A549 (cell line): Measurements from ENCODE around the gene JARID2.

Experiments
- CTCF ChIP-seq: fragments of >200 bp; sonication (Bioruptor Twin); formaldehyde crosslinking; IDR thresholded peaks from 3 replicates; pipeline ENCODE4 v1.5.1; 2016
- ESRRA ChIP-seq: fragments of 150-350 bp; IDR thresholded peaks from 2 replicates; pipeline ENCODE4 v1.6.1; 2014; ENCODE audit warnings: mild to moderate bottlenecking, low read length, borderline replicate concordance
- KDM1A ChIP-seq: fragments of 200-600 bp; sonication (generic); IDR thresholded peaks from 2 replicates; pipeline ENCODE4 v1.6.1; 2016; ENCODE audit warnings: low read depth, mild to moderate bottlenecking
- MYC ChIP-seq: IDR thresholded peaks from 2 replicates; pipeline ENCODE4 v1.6.1; 2012; ENCODE audit warnings: mild to moderate bottlenecking, inconsistent platforms, low read length, improper control_type of control experiment, borderline replicate concordance
- POLR2A ChIP-seq: IDR thresholded peaks from 2 replicates; pipeline ENCODE4 v1.6.1; 2012; ENCODE audit warnings: mild to moderate bottlenecking, low read length

DNA sequence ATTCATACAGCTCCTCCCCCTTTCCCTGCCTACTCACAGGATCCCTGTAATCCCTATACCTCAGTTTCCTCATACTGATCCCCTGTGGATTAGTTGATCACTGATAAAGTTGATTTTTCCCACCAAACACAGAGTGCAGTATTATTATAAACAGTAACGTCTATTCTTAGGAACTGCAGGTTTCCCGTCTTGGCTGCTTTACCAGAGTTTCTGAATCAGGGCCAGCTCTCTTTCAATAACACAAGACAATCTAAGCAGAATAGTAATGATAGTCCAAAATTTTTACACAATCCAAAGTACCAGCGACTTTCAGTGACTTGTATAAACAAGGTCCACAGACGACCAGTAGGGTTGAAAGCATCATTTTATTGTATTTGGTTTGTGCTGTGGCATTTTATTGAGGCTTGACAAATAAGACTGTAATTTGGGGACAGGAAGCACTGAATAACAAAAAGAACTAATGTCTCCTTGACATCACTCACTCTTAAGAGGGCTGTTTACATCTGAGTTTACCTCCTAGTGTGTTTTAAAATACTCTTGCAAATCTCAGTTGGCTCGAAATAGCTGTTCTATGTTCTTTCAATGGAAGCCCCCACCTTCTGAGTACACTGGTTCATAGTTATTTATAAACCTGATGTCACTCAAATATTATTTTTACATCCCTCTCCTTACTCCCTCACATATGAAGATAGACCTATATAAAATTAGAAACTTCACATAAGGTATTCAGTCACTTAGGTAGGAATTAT lies 6.1 kb upstream of the JARID2 start:
- TF ChIP-seq POLR2A = no peak
- TF ChIP-seq MYC = no peak
- TF ChIP-seq CTCF = no peak
- TF ChIP-seq KDM1A = no peak
- TF ChIP-seq ESRRA = no peak
